Measurements from ENCODE around the gene HERC2.
A peak's percentile ranks its signal among the peaks of the same experiment; 100 is the strongest.

The HERC2 gene

DNA sequence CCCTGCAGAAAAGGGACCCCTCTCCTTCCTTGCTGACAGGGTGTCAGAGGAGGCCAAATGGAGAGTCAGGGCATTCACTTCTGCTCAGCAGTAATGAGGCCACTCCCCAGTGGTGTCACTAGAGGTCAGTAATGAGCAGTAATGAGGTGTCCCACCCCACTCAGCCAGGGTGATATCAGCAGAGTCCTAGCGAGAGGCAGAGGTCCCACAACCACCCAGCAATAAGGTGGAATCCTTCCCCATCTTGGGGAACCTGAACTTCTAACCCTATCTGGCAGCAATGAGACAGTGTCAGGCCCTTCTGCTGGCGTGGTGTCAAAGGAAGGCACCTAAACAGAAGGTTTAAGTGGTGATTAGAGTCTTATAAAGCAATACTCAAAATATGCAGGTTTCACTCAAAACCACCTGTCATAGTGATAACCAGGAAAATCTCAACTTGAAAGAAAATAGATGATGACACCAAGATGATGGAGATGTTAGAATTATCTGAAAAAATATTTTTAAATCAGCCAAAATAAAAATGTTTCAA is 235.7 kb downstream of the HERC2 start:
- peak; percentile 13 for DNase-seq

DNA sequence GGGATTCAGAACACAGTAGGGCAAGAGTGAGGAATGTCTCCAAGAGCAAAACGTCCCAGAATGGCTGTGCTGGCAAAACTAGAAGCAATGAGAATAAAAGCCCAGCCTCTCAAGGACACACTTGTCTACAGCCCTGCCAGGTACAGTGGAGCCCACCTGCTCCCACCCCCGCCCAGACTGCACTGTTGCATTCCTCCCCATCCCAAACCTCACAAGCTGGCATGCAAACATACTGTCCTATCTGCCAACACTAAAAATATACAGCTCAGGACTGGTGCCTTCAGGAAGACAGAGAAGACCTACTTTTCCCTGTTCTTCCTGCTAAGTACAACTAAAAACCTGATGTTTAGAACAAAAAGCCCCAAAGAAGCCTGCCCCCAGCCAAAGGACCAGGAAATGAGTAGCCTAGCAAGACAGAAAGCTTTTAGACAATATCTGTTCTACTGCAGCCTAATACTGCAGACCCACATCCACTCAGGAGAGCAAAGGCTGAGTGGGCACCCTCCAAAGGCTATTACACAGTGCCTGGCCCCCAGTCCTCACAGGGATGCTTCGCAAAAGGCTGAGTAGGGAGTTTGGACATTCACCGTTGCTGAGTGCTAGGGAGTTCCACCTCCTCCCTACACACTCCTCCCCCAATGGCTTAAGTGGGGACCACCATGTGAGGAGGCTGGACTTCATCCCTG is 236.3 kb downstream of the HERC2 start:
- no peak for DNase-seq

DNA sequence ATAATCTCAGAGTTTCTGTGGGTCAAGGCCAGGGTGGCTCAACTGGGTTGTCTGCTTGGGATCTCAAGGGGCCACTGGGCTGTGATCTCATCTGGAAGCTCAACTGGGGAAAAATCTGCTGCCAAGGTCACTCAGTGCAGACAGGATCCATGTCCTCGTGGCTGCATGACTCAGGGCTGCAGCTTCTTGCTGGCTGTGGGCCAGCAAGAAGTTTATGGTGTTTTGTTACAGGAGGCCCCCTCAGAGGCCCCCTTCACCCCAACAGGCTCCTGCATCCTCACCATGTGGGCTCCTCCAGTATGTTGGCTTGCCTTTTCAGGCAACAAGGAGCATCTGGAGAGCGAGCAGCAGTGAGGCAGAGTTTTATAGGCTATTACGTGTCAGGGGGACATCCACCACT is 237.4 kb downstream of the HERC2 start:
- no peak for DNase-seq

- DNase-seq: no peak
Measured at GRCh38 chr15:28082891-28083684, 238.9 kb downstream of the HERC2 start.

DNA sequence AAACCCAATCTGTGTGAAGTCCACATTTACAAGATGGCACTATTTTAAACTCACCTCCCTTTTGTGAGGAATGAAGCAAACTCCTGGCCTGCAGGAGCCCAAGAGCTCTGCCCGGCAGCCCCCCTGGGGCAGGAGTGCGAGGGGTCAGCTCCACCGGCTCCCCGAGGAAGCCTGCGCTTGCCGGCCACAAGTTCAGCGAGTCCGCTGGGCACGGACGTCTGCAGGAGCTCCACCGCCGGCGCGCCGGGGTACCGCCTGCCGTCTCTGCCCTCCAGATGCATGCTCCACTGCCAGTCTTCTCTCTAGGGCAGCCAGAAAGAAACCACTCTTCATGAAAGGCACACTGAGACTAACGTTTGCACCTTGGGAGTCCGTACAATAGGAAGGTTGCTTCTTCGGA is 240.4 kb downstream of the HERC2 start:
- no peak for DNase-seq

- no peak for DNase-seq
Measured at GRCh38 chr15:28080386-28080785, 241.6 kb downstream of the HERC2 start.

DNA sequence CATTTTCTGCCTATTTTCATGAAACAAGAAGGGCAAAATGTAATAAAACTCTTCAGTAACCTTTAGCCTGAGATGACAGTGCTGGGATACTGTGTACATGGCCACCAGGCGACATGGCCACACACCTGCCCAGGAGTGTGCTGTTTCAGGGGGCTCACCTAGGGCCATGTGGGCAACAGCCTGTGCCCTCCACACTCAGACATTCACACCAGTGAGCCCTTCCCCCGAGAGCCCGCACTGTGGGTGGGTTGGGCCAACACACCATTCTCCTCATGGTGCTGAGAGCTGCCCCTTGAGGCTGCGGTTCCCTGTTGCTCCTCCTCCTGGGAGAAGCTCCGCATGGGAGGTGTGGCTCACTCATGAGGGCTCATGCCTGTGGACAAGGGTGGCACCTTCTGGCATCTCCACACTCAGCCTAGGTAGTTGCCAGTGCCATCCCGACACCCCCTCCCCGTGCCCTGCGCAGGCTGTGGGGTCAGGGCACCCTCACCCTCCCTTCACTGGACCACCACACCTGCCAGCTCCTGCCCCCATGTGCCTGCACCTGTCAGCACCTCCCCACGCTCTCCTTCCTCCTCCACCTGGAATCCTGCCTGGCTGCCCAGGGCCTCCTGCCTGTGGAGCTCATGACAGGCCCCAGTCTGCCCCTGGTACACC is 242.5 kb downstream of the HERC2 start:
- no peak for DNase-seq

- DNase-seq: no peak
Measured at GRCh38 chr15:28078191-28078719, 243.7 kb downstream of the HERC2 start.

GRCh38 chr15:28075573-28075972 is 246.4 kb downstream of the HERC2 start:
- no peak for DNase-seq

DNA sequence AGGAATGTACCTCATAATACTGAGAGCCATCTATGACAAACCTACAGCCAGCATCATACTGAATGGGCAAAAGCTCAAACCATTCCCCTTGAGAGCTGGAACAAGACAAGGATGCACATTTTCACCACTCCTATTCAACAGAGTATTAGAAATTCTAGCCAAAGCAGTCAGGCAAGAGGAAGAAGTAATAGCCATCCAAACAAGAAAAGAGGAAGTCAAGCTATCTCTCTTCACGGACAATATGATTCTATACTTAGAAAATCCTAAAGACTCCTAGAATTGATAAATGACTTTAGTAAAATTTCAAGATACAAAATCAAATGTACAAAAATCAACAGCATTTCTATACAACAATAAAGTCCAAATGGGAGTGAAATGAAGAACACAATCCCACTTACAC is 253.0 kb downstream of the HERC2 start:
- no peak for DNase-seq

DNA sequence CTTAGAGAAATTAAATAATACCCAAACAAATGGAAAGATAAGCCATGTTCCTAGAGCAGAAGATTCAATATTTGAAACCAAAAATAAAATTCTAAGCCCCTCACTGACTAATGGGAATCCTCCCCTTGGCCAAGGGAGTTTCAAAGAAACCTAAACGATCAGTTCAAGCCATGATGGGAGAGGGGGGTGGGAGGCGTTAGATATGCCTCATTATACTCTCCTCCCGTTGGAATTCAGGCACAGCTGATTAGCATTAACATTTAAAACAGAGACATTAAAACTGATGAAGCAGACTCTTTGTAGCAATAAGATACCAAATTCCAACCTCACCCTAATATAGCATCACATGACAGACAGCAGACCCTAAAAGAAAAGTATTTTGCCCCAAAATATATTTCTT is 255.7 kb downstream of the HERC2 start:
- DNase-seq: no peak

Data from NCI-H345 (cell line).